ENCODE results near the gene HK3.
A peak's percentile ranks its signal among the peaks of the same experiment; 100 is the strongest.

The HK3 gene

GRCh38 chr5:176899296-176899891 is at the start of gene HK3:
TSS of gene HK3 (minus strand) at chr5:176899346. CDS start at chr5:176896159, 3,187 bp downstream.
- peak; percentile 45 for DNase-seq

DNA sequence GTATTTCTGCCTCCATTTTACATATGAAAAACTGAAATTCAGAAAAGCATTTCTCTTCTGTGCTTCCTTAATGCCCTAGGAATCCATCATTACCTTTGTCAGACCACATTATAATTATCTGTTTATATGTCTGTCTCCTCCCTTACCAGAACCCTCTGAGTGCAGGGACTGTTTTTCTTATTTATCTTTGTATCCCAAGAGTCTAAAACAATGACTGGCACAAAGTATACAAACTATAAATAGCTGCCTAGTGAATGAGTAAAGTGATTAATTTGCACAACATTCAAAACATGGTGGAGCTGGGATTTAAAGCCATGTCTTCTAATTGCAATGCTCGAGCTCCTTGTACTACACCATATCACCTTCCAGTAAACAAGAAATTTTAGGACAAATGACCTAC is 49.3 kb upstream of the HK3 start:
- no peak for DNase-seq

DNA sequence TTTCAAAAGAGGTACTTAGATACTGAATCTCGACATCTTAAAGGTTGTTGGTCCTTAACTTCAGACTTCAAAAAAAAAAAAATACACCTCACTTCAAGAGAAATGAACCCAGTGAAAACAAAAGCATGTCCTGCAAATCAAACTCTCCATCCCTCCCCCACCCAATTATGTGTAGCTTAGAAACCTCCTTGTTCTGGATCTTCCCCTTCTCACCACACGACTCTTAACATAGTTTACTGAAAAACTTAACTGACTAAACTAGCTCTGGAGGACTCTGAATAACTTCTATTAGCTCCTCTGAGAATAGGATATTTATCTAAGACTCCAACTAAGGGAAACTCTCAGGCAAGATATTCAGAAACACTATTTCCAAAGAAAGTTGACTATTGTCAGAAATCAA is 48.7 kb upstream of the HK3 start:
- no peak for DNase-seq

DNA sequence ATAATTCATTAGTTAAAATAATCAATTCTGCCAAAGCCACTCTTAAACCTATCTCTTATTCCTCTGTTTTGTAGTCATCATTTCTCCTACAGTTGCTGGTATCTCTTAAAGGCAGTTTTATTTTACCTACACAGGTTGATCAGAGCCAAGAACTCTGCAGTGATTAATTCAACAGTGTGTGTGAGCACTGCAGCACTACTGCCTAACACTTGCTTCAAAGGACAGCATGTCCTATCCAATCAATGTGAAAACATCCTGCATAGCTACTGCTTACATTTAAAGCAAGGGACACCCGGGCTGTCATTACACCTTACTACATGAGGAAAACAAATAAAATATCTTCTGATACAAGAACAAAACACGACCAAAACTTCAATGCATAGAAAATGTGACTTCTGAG is 45.1 kb upstream of the HK3 start:
- no peak for DNase-seq

DNA sequence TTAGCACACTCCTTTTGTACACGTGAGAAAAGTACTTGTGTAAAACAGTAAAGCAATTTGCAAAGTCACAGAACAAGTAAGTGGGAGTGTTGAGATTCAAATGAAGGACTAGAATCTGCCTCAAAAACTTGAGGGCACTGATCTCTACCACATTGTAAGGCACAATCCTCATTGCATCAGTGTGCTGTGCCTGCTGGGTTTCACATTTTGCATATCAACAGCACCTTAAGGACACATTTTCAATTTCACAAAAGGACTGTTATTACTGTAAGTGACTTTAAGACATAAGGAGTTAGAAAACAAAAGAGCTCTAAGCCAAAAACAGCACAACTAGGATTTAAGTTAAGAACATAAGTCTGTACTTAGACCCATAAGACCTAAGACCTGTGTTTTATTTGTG is 44.7 kb upstream of the HK3 start:
- DNase-seq: no peak

GRCh38 chr5:176941951-176942350 is 42.8 kb upstream of the HK3 start:
- DNase-seq: no peak

DNA sequence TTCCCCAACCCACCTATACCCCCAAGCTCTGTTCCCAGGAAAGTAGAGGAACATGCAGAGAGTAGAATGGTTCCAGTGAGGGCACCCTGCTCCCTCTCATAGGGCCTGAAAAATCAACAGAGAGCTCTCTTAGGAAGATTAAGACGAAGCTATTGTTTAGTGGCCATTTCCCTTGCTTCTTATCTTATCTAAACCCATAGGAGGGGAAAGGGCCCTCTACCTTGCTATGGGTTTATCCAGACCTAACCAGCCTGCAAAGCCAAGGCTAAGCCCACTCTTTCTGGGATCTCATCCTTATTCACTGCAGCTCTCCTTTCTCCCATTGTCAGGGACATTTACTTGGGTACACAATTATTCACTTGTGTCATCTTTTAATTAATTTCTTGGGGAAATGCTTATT is 39.3 kb upstream of the HK3 start:
- no peak for DNase-seq

DNA sequence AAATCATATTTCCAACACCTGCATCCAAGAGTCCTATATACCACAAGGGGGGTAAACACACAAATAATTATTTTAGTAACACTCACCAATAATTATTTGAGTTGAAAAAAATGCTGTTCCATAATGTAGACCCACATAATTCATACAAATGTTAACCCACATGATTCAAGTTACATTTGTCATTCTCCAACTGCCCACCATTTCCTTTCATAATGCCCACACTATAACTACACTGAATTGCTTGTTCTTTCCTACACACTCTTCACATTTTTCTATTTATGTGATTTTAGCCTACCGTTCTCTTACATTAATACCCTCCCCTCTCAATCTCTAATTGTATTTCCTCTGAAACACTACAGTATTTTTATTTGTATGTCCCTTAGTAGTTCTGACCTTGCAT is 35.9 kb upstream of the HK3 start:
- no peak for DNase-seq

DNA sequence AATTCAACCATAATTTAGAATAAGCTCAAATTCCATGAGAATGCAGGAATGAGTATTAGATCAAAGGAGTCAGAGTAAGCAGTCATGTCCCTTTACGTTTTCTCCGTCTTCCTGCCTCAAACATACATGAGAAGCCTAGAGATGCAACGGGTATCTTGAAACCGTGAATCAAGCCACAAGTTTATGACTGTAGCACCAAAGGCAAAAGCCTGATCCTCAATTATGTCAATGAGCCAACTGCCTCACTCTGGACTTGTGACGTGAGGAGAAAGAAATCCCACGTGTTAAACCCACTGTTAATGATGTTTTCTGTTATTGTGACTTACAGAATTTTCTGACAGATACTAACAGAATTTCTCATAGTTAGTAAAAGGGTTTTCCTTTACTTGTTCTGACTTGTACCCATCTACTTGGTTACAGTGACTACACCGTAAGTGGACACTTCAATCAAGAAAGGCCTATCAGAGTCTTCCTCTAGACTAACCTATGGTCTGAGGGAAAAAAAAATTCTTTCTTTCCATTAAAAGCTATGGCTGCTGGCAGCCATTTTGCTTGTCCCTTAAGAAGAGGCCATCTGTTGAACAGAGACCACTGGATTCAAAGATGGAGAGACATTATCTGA is 35.3 kb upstream of the HK3 start:
- no peak for DNase-seq

DNA sequence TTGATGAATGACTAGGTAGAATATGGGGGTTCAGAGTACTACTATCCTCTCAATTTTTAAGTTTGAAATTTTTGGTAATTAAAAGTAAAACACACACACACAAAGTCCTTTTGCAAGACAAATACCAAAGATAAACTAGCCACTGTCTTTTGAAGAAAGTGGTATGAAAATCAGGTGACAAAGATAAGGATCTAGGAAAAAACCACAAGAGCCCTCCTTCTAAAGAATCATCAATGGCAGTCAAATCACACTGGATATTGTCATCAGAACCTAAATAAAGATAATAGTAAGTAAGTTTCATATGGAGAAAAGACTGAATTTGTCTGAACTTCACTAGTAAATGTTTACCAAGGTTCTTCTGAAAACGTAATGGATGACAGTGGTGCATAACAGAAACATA is 30.5 kb upstream of the HK3 start:
- no peak for DNase-seq

DNA sequence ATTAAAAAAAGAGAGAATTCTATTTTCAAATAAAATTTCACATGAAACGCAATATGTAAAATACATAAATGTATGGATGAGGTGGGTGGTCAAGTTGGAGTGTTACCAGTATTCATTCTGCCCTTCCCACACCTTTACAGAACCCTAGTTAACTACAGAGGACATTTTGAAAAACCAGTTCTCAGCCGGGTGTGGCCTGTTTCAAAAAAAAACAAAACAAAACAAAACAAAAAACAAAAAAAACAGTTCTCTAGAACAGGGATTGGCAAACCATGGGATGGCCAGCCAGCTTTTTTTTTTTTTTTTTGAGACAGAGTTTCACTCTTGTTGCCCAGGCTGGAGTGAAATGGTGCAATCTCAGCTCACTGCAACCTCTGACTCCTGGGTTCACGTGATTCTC is 28.4 kb upstream of the HK3 start:
- DNase-seq: no peak

- DNase-seq: no peak
Observed at GRCh38 chr5:176922817-176923216, 23.7 kb upstream of the HK3 start.

DNA sequence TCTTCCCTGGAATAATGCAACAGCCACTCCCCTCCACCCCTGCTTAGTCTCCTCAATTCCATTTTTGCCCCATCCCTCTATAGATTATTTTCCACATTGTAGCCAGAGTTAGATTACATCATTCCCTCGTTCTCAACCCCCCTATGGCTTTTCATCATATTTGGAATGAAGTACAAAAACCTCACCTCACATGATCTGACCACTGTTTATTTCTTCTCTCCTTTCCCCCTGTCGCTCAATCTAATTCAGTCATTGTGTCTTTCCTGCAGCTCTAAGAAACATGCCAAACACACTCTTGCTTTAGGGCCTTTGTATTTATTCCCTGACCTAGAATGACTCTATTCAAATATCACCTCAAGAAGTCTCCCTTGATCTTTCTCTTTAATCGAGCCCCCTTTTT is 22.6 kb upstream of the HK3 start:
- DNase-seq: no peak

- no peak for DNase-seq
Observed at GRCh38 chr5:176918613-176919012, 19.5 kb upstream of the HK3 start.

DNA sequence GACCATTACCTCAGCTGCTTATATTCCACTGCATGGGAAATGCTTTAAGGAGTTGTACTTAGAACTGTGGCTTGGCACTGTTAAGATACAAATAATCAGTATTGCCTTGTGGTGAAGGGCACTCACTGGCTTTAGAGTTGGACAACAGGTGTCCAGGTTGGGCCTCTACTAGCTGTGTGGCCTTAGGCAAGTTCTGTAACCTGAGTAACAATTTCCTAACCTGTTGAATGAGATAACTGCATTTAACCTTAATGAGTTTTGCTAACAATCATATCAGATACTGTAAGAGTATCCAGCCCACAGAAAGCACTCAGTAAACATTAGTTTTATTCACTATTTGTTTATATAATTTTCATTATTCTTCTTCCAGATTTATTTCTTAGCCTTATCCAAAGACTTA is 17.2 kb upstream of the HK3 start:
- DNase-seq: no peak

- DNase-seq: no peak
Observed at GRCh38 chr5:176915906-176916305, 16.8 kb upstream of the HK3 start.

DNA sequence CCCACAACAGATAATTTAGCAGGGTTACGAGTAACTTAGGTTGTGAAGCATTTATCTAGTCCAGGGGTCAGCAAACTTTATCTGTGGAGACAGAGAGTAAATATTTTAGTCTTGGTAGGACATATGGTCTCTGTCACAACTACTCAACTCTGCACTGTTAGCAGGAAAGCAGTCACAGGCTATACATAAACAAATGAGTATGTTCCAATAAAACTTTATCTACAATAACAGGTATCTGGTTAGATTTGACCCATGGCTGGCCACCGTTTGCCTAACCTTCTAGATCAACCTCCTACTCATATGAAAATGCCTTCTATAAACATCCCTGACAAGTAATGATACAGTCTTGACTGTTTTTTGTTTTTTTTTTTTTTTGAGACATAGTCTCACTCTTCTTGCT is 13.0 kb upstream of the HK3 start:
- no peak for DNase-seq

DNA sequence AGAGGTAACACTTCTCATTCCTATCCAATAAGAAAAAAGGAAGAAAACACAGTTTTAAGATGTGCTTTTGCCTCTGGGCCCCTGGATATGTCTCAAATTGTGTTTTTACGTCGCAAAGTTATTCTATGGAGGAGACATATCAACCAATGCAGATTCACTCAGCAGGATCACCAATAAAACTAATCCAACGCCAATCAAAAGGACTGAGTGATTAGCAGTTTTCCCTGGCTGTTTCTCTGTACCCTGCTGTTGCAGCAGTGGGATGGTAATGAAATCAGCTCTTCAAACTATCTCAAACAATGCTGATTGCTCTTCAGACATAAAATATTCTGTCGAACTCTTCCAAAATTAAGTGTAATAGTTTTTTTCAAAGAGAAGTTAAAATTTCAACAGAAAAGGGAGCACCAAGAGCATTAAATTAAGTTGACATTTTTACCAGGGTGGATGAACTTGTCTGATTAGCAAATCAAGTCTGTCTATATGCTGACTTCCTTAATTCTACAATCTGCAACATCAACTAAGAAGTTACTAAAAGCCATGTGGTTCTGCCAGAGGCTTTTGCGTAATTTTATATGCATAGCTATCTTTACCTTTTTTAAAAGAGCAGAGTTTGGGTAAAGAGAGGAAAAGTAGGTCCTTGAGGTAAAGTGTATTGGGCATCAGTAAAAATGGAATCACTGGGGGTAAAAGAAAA is 9.7 kb upstream of the HK3 start:
- no peak for DNase-seq

GRCh38 chr5:176906796-176907195 is 7.7 kb upstream of the HK3 start:
- no peak for DNase-seq

DNA sequence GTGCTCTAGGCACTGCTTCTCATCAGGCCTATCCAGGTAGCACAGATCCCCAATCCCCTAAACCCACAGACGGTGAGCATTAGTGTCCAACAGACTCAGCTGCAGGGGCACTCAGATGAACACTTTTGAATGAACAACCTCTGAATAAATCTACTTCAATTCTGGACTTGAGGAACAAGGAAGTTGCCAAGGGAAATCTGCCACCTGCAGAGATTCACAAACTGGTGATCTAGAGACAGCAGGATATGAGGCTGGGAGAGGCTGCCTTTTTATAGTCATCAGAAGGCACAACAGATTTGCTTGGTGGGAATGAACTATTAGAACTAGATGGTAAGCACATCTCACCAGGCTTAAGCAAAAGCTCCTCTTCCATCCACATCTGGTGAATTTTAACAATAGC is 7.0 kb upstream of the HK3 start:
- no peak for DNase-seq

- no peak for DNase-seq
Observed at GRCh38 chr5:176904276-176904675, 5.1 kb upstream of the HK3 start.

DNA sequence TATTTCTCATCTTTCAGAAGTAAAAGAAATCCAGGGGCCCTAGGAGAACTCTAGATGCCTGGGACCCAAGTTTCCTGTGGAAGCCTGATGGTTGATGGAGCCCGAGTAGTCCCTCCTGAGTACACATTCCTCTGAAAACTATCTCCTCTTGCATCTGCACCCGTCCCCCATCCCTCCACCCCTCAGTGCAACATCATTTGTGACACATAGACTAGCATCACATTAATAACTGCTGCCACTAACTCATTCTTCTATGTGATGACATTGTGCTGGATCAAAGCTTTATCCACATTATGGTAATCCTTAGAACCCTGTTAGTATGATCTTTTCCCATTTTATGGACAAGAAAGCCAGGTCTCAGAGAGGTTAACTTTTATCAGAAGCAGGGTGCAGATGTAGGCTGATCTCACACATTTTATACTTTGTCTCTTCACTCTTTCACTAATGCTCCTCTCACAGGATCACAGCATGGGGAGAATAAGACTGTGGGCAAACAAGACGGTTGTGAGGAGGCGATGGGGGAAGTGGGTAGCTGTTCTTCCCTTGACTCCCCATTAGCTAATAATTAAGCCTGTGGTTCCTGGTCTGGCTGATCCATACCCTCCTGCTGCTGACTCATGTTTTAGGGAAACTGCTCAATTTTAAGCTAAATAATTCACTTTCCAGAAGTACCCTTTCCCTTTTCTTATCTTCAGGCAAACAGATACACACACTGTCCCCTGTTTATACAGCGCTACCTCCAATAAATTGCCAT is 3.9 kb upstream of the HK3 start:
- peak; percentile 8 for DNase-seq

- peak; percentile 9 for DNase-seq
Observed at GRCh38 chr5:176902102-176902814, 3.1 kb upstream of the HK3 start.
